NK-92 (cell line): ENCODE measurements around the gene SH3BP2.

Experiments used
- DNase-seq: peaks from one replicate; lab custom pipeline; 2025; ENCODE audit not compliant: unreplicated experiment; lab: John Stamatoyannopoulos, UW

Gene SH3BP2

DNA sequence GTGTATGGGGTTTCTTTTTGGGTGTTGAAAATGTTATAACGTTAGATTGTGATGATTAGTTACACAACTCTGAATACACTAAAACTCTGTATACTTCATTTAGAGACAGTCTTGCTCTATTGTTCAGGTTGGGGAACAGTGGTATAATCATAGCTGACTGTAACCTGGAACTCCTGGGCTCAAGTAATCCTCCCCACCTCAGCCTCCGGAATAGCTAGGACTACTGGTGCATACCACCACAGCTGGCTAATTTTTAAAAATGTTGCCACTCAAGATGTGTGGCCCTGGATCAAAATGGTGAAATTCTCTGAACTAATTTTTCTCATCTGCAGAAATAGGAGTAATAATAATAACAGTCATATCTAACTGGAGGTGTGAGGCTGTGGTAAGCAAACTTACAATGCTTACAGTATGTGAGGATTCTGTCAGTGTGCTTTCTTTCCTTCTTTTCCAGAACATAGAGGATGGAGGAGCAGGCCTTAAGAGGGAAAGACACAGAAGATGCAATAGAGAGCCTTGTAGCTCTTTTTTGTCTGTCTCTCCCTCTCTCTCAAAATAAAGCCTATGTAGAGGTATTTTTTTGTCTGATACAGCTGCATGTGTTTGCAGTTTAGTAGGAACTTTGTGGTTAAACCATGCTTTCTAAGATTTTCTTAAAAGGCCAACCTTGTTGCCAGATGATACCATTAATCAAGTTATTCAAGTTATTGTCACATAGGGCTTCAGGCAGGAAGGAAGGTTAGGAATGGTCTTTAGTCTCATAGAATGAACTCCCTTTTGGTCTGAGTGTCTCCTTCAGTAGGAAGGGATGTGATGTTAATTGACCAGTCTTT lies 58.3 kb downstream of the SH3BP2 start:
- no peak for DNase-seq

DNA sequence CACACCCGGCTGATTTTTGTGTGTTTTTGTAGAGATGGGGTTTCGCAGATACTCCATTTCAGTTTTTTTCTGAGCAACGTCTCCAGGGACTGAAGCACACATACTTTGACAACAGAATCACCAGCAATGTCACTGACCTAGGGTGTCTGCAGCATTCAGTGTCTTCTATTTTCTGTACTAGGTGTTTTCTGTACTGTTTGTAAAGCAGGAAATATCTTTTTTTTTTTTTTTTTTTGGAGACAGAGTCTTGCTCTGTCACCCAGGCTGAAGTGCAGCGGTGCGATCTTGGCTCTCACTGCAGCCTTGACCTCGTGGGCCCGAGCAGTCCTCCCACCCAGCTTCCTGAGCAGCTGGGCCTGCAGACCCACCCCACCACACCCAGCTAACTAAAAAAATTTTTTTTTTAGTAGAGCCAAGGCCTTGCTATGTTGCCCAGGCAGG lies 59.6 kb downstream of the SH3BP2 start:
- no peak for DNase-seq

DNA sequence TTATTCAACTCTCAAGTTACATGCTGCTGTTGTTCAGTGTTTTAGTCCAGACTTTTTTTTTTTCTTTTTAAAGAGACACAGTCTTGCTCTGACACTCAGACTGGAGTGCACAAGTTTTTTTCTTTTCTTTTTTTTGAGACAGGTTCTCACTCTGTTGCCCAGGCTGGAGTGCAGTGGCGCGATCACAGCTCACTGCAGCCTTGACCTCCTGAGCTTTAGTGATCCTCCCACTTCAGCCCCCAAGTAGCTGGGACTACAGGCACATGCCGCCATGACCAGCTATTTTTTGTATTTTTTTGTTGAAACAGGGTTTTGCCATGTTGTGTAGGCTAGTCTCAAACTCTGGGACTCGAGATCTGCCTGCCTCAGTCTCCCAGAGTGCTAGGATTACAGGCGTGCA lies 62.7 kb downstream of the SH3BP2 start:
- DNase-seq, result no peak

DNA sequence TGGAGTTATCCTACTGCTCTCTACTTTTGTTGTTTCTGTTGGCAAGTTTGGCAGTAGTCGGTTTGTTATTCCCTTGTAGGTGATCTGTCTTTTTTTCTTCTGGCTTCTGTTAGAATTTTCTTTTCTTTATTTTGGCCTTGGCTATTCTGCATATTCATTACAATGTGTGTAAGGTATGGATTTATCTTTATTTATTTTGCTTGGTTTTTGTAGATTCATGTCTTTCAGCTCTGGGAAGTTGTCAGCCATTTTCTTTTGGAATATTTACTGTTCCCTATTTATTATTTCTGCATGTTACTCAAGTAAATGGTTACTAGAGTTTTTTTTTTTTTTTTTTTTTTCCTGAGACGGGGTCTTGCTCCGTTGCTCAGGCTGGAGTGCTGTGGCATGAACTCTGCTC lies 63.4 kb downstream of the SH3BP2 start:
- no peak for DNase-seq

DNA sequence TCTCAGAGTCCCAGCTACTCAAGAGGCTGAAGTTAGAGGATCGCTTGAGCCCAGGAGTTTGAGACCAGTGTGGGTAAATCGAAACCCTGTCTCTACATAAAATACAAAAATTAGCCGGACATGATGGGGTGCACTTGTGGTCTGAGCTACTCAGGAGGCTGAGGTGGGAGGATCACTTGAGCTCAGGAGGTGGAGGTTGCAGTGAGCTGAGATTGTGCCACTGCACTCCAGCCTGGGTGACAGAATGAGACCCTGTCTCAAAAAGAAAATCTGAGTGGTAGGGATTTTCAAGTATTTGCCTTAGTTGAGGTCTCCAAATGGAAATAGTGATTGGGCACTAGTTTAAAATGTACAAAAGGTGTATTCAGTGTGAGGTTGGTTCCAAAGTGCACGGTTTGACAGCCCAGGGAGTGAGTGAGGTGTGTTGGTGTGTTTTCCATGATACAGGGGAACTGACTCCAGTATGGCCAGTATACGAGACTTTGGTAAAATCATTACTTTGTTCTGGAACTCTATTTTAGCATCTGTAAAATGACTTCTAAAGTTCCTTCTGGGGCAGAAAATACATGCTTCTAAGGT lies 64.6 kb downstream of the SH3BP2 start:
- DNase-seq, result no peak

DNA sequence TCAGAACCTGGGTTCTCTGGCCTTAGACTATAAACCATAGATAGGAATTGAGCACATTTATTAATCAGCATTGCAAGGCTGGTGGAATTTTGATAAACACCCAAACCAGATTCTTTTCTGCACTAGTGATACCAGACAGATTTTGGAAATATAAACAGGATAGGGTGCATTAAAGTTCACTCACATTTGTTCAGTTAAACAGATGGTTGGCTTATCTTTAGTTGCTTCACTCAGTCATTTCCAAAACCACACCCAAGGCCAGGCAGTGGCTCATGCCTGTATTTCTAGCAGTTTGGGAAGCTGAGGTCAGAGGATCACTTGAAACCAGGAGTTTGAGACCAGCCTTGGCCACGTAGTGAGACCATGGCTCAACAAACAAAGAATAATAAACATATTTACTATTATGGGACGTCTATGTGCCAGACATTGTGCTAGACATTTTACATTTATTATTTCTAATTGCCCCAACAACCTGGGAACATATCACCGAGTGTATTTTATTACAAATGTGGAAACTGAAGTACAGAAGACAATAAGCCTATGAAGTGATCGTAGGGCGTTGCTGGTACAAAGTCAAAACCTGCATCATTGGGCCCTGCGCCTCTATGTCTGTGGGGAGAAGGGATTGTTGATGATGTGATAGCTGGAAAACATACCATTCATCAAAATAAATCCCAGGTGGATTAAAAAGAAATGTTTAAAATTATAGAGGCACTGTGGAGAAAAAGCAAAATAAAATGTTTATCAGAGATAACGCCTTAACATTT lies 65.7 kb downstream of the SH3BP2 start:
- DNase-seq, result no peak

DNA sequence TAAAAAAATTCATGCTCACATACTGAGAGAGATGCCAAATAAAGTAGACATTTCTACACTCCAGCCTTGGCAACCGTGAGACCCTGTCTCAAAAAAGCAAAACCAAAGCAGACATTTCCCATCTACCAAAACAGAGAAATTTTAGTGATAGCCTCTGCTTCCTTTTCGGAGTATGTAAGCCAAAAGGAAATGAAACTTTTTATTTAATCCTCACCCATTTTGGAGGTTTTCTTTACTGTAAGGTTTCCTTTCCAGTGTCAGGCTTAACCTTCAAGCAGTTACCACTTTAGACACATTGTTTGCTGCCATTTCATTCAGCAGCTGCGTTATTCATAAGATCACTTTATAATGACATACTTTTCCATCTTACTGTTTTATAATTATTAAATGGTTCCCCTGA lies 66.6 kb downstream of the SH3BP2 start:
- no peak for DNase-seq

DNA sequence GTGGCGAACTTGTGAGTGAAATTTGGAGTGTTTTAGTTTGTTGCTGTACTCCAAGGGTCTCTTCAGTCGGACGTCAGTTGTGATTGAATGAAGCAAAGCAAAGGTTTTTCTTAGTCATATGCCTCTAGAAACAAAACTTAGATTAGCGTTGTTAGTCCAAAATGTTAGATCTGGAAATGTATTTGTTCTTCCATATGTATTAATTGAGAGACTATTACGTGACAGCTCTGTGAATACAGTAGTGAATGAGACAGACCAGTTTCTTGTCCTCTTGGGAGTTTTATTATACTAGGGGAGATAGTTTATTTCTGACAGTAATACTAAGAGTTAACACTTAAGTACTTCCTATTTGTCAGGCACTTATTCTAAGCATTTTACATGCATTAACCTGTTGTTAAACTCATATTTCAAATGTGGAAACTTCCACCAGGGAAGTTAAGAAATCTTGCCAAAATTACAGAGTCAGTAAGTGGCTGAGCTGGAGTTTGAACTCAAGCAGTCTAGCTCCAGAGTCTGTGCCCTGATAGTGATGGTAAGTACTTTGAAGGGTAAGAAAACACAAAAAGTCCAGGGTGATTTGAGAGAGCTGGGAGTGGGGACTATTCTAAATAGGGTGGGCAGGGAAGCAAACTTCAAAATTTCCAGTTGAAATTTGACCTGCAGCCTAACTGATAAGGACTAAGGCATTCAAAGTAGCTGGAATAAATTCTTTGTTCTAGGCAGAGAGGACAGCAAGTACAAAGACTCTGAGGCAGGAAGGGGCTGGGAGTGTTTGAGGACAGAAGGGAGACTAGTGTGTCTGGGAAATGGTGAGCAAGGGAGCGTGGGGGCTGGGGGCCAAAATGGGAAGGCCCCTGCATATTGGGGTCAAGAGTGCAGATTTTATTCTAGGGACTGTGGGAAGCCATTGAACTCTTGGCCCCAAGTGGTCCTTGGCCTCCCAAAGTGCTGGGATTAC lies 67.8 kb downstream of the SH3BP2 start:
- DNase-seq, result no peak

DNA sequence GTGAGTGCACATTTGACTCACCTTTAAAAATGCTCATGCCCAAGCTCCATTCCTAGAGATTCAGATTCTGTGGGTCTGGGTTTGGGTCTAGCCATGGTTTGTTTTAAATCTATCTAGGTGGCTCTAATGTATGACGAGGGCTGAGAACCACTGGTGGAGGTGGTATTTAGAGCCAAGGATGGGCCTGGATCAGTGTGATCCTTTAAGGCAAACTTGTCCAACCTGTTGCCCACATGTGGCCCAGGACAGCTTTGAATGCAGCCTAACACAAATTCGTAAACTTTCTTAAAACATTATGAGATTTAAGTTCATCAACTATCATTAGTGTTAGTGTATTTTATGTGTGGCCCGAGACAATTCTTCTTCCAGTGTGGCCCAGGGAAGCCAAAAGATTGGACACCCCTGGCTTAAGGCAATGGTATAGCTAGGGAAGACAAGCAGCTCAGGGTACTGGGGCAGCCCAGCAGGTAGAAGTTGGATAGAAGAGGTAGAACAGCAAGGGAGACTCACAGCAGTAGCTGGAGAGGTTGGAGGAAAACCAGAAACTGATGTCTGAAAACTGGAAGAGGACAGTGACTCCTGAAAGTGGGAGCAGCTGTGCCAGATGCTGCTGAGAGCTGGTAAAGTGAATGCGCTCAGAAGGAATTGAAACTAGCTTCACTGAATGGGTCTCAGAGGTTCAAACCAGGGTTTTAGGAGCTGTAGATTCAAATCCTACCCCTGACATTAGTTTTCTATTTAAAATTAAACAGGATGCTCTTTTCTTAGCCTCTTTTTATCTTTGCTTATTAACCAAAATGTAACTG lies 68.9 kb downstream of the SH3BP2 start:
- DNase-seq, result no peak

DNA sequence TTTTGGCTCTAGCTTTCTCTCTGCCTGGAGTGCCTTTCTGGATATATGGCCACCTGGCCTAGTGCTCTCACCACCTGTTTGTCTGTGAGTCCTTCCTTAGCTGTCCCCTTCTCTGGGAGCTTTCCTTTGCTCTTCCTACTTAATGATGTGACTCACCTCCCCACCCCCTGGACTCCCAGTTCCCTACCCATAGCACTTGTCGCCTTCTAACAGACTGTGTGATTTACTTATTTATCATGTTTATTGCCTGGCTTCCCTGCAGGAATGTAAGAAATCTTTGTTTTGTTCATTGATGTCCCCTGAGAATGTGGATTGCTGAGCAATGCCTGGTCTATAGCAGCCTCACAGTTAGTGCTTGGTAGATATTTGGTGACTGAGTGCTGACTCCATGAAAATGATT lies 69.6 kb downstream of the SH3BP2 start:
- no peak for DNase-seq

DNA sequence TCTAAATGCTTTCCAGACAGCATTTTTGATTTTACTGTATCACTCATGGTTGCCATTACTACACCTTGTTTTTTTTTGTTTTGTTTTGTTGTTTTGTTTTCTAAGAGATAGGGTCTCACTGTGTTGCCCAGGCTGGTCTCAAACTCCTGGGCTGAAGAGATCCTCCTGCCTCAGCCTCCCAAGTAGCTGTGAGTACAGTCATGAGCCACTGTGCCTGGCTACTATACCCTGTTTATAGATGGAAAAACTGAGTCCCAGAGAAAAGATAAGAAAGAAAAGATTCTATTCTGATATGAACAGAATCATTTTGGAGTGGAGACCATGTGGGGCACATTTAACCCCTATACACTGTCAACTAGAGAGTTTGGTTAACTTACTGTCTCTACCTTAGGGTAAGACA lies 70.8 kb downstream of the SH3BP2 start:
- no peak for DNase-seq

DNA sequence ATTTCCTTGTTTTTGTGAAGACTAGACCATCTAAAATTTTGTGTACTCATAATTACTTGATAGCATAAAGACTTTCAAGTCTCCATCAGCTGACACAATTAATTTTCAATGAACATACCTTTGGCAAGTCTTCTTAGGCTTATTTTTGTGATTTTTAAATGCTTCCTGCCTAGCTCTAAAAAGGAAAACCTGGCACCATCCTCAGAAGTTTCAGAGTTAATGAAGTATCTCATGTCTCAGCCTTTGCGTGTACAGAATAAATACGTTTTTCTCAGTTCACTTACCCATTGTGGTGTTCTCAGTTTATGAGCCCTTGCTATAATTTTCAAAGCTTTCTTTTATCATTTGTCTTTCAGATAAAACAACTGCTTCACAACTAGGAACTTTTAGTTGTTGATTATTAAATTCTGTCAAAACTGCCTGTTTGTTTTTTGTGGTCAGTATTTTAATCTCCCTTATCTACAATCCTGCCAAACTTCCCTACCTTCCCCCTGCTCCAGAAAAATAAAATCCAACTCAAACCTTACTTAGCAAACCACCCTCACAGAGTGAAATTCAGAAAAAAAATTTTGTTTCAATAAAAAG lies 72.4 kb downstream of the SH3BP2 start:
- DNase-seq, result no peak

DNA sequence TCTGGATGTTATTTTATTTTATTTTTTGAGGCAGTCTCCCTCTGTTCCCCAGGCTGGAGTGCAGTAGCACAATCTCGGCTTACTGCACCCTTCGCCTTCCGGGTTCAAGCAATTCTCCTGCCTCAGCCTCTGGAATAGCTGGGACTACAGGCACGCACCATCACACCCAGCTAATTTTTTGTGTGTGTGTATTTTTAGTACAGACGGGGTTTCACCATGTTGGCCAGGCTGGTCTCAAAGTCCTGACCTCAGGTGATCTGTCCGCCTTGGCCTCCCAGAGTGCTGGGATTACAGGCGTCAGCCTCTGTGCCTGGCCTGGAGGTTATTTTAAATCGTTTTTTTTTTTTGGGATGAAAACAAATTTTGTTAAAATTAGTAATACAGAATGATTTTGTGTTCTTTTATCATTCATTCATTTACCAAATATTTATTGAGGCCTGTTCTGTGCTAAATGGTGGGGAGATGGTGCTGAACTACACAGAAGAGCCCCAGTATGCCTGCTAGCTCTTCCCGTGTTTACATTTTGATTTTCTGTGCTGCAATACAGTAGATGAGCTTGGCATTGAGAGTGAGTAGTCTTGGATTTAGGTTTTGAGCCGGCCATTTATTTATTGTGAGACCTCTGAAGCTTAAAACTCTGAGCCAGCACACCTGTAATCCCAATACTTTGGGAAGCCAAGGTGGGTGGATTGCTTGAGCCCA lies 73.4 kb downstream of the SH3BP2 start:
- DNase-seq, result no peak

DNA sequence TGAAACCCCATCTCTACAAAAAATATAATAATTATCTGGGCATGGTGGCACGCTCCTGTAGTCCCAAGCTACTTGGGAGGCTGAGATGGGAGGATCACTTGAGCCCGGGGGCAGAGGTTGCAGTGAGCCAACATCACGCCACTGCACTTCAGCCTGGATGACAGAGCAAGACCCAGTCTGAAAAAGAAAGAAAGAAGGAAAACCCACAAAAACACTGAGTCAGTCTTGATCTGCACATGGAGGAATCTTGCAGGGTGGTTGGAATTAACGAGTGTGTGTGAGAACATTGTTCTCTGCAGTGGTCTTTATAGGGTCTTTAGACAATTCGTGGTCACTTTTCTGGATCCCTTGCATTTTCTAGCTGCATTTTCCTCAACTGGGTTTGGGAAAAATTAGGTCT lies 74.0 kb downstream of the SH3BP2 start:
- no peak for DNase-seq

DNA sequence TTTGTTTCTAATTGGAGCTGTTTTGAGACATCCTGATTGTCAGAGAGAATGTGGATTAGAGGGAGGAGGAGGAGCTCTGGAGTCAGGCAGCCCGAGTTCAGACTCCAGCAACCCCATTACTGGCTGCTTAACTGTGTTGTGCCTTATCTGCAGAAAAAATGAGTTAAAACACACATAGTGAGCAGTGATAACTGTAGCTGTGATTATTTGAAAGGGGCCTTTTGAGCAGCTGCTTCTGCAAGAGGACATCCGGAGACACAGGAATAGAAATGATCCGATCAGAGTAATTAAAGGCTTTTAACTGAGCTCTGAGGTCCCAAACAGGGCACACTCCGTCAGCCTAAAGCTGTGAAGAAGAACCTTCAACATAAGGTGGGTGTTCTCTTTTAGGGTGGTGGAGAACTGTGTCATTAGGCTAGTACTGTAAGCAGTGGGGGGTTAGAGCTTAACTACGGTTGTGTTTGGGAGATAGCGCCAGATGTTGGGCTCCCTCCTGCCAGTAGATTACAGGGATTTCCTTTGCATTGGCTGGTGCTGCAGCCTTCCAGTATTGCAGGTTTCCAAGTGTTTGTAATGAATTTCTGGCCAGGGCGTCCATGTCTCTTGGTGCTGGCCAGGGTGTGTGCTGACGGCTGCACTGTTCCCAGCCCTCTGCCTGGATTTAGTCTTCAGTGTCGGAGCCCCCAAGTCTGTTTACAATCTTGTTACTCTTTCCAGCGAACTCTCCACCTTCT lies 75.0 kb downstream of the SH3BP2 start:
- DNase-seq, result no peak

DNA sequence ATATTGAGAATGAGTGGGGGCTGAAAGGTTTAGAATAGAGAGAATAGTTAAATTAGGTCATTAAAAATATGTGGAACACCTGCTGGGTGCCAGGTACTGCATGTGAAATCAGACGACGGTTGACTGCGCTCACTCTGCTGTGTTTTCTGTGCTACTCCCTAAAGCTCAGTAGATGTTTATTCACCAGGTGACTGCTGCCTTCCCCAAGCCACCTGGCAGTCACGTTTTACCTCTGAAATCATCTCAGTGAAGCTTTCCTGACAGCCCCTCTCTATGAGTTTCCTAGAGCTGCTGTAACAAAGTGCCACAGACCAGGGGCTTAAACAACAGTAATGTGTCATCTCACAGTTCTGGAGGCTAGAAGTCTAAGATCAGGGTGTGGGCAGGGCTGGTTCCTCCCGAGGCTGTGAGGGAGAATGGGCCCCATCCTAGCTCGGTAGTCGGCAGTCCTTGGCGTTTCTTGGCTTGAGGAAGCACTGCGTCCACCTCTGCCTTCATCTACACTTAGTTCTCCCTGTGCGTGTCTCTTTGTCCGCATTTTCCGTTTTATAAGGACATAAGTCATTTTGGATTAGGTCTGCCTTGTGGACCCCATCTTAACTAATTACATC lies 76.1 kb downstream of the SH3BP2 start:
- no peak for DNase-seq

DNA sequence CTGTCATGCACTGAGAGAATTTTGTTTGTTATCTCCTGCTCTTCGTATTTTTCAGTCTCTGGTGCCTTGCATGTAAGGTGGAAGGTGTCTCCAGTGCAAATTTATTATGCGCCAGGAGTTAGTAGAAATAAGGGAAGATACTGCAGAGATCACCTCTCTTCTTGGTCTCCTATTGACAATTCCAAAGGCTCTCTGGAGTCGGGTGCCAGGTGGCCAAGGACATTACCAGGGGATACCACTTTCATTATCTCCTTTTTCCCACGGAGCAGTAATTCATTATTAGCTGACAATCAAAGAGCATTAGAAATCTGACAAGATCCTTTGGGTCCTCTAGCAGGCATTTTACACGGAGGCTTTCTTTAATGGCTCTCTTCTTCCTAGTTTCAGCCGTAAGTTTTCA lies 76.8 kb downstream of the SH3BP2 start:
- DNase-seq, result no peak

DNA sequence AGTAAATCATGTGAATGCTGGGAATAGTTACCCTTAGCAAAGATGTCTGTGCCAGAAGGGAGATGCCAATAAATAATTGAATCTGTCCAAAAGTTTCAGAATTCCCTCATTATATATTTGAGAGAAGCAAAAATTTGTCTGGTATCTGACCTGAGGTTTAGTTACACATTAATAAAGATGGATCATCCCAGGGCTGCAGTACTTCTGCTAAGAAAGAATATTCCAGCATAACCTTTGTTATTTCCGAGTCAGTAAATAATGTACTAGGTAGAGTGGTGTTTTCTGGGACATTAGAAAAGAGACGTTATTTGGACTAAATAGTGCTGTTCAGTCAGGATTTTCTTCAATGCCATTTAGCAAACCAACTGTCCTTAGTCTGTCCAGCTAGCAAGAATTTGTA lies 77.2 kb downstream of the SH3BP2 start:
- DNase-seq, result no peak
